CD14-positive monocyte (primary cell): ENCODE measurements around the gene NEBL. TPM values are rescaled to one million over a fixed set of nuclear protein-coding genes. Genes with fewer than 3 reads are reported as not detected.

ENCODE experiments used
- DNase-seq, 3 donors: peaks; one replicate each; pipeline ENCODE4 v3.0.0-alpha.2; 2011 to 2022
- H2AFZ ChIP-seq: 2 replicates; pipeline ENCODE4 v1.6.0; 2012; ENCODE audit warnings: mild to moderate bottlenecking, low read depth, low read length, inconsistent platforms; ENCODE audit not compliant: insufficient read depth, poor library complexity, severe bottlenecking
- H3K27ac ChIP-seq, 2 donors: 1 replicate in 1 of 2; 2 replicates in 1 of 2; pipeline ENCODE4 v1.5.1; 2012 to 2013; ENCODE audit warnings: low read length in 2 of 2, control low read depth in 1 of 2, inconsistent platforms in 1 of 2, low read depth in 1 of 2, mild to moderate bottlenecking in 1 of 2
- H3K27me3 ChIP-seq, 2 donors: one replicate each; pipeline versions ENCODE4 v1.6.0 to v1.6.1; 2011 to 2013; ENCODE audit warnings: low read length in 2 of 2; ENCODE audit not compliant: control insufficient read depth in 2 of 2, insufficient read depth in 2 of 2
- H3K36me3 ChIP-seq, 2 donors: replicated peaks in 1 of 2; 1 replicate in 1 of 2; 2 replicates in 1 of 2; pipeline versions ENCODE4 v1.5.1 to v1.6.1; 2012 to 2013; ENCODE audit warnings: low read length in 2 of 2, control low read depth in 1 of 2, inconsistent platforms in 1 of 2, mild to moderate bottlenecking in 1 of 2; ENCODE audit not compliant: insufficient read depth in 2 of 2, control insufficient read depth in 1 of 2
- H3K4me1 ChIP-seq, 2 donors: 1 replicate in 1 of 2; 2 replicates in 1 of 2; pipeline versions ENCODE4 v1.5.1 to v1.6.1; 2012 to 2013; ENCODE audit warnings: low read length in 2 of 2, control low read depth in 1 of 2, inconsistent platforms in 1 of 2, mild to moderate bottlenecking in 1 of 2, moderate library complexity in 1 of 2; ENCODE audit not compliant: insufficient read depth in 2 of 2, control insufficient read depth in 1 of 2
- H3K4me2 ChIP-seq: replicated peaks from 2 replicates; pipeline ENCODE3; 2012; ENCODE audit warnings: low read length, moderate library complexity, mild to moderate bottlenecking; ENCODE audit not compliant: poor library complexity, severe bottlenecking; ENCODE audit errors: extremely low read depth
- H3K4me3 ChIP-seq, 3 experiments: fragments of 200-600 bp in 1 of 3; sonication (generic) in 1 of 3; replicated peaks in 1 of 3; 1 replicate in 2 of 3; 2 replicates in 1 of 3; pipeline ENCODE4 v1.5.1; 2011 to 2013; ENCODE audit warnings: low read length in 3 of 3, mild to moderate bottlenecking in 3 of 3, control low read depth in 2 of 3, low read depth in 2 of 3, inconsistent platforms in 1 of 3, moderate library complexity in 1 of 3
- H3K79me2 ChIP-seq: 2 replicates; pipeline ENCODE4 v1.6.0; 2012; ENCODE audit warnings: mild to moderate bottlenecking, control low read depth, inconsistent platforms, low read length, moderate library complexity; ENCODE audit not compliant: insufficient read depth
- H3K9ac ChIP-seq: 2 replicates; pipeline ENCODE4 v1.6.0; 2017; ENCODE audit warnings: low read length, mild to moderate bottlenecking; ENCODE audit not compliant: insufficient read depth, poor library complexity, severe bottlenecking
- H3K9me3 ChIP-seq, 2 donors: replicated peaks in 1 of 2; 1 replicate in 1 of 2; 2 replicates in 1 of 2; pipeline versions ENCODE4 v1.5.1 to v1.6.1; 2012 to 2013; ENCODE audit warnings: low read length in 2 of 2, control low read depth in 1 of 2; ENCODE audit not compliant: control insufficient read depth in 1 of 2, insufficient read depth in 1 of 2
- H4K20me1 ChIP-seq: 2 replicates; pipeline ENCODE4 v1.6.0; 2012; ENCODE audit warnings: mild to moderate bottlenecking, low read length, control low read depth, moderate library complexity; ENCODE audit not compliant: insufficient read depth
- H3K27ac Mint-ChIP-seq, 7 donors: one replicate each; pipeline ENCODE4 v1.8.0; 2020; ENCODE audit warnings: mild to moderate bottlenecking in 7 of 7, mixed read lengths in 7 of 7, moderate library complexity in 6 of 7, inconsistent platforms in 2 of 7
- H3K27me3 Mint-ChIP-seq, 3 donors: one replicate each; pipeline ENCODE4 v1.8.0; 2021 to 2022; ENCODE audit warnings: low read depth in 3 of 3, mild to moderate bottlenecking in 3 of 3, mixed read lengths in 3 of 3, moderate library complexity in 3 of 3, inconsistent platforms in 1 of 3
- H3K36me3 Mint-ChIP-seq, 2 donors: one replicate each; pipeline ENCODE4 v1.8.0; 2020; ENCODE audit warnings: mixed read lengths in 2 of 2, inconsistent platforms in 1 of 2, mild to moderate bottlenecking in 1 of 2
- H3K4me1 Mint-ChIP-seq: one replicate; pipeline ENCODE4 v1.8.0; 2020; ENCODE audit warnings: mild to moderate bottlenecking, mixed read lengths
- H3K4me3 Mint-ChIP-seq, 2 donors: one replicate each; pipeline ENCODE4 v1.8.0; 2020; ENCODE audit warnings: mild to moderate bottlenecking in 2 of 2, mixed read lengths in 2 of 2, moderate library complexity in 1 of 2
- H3K9me3 Mint-ChIP-seq, 7 donors: one replicate each; pipeline ENCODE4 v1.8.0; 2020 to 2022; ENCODE audit warnings: mixed read lengths in 7 of 7, mild to moderate bottlenecking in 6 of 7, moderate library complexity in 6 of 7, inconsistent platforms in 2 of 7
- WGBS: methylation state at CpG from one replicate; pipeline ENCODE4 v1.1.5; 2013; ENCODE audit warnings: missing lambda C conversion rate; ENCODE audit not compliant: insufficient coverage; 5-methylcytosine and 5-hydroxymethylcytosine counted together
- intact Hi-C, 2 donors: fragments of 100-400 bp; cut with micrococcal nuclease; formaldehyde crosslinking; loops; one replicate each; pipeline versions ENCODE4 v1.15.0 to v1.15.1; 2023
- polyA plus RNA-seq, 3 donors: library from polyadenylated mRNA; depleted of rRNA in 1 of 3; unstranded in 2 of 3; stranded (reverse) in 1 of 3; fragments of 300-500 nt in 2 of 3; fragments of >200 nt in 1 of 3; fragmentation: Illumina TruSeq in 2 of 3; gene quantifications; 1 replicate in 2 of 3; 2 replicates in 1 of 3; pipeline ENCODE4 v1.2.3, GENCODE V29; 2012 to 2021
- TF ChIP-seq, protein P1 (sequence below): fragments of 200-600 bp; IDR thresholded peaks from one replicate; pipeline ENCODE4 v1.8.0; 2022; ENCODE audit warnings: antibody characterized with exemption, mild to moderate bottlenecking

NEBL gene
- polyA plus RNA-seq, 3 donors, result 9.7 TPM; not detected in 2

DNA sequence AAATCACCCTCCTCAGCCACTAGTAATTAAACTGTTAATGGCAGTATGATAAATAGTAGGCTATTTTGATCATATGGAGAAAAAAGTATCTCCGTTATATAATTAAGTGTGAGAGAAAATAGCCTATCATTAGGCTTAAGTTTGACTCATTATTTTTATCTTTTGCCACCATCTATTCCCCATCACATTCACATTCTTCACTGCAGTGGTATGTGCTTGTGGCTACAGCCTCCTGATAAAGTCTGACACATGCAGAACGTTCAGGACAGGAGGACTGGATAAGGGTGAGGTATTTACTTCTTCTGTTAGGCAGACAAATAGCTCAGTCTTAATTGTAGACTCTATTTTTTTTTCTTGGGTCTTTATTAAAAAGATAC lies 5.8 kb downstream of the NEBL start:
- Mint-ChIP-seq H3K36me3 (no peaks in the 10 kb centered on the region), H3K27ac (no peak overlapping the region), H3K9me3 (peaks cover 0 to 2% (median 0%) of the 10 kb centered on the region in 7 donors), H3K27me3 (peaks cover 3 to 4% (median 4%) of the 10 kb centered on the region in 3 donors), H3K4me1 (no peaks in the 10 kb centered on the region), H3K4me3 (no peak overlapping the region)
- H3K27me3 ChIP-seq, result no peaks in the 10 kb centered on the region
- no peak overlapping the region for H3K9ac ChIP-seq
- no peaks in the 10 kb centered on the region for H3K4me1 ChIP-seq
- H3K9me3 ChIP-seq, result no peaks in the 10 kb centered on the region
- H3K27ac ChIP-seq, result no peak overlapping the region
- H2AFZ ChIP-seq, result no peak overlapping the region
- H3K4me3 ChIP-seq, result no peak overlapping the region
- H3K4me2 ChIP-seq, result no peak overlapping the region
- H4K20me1 ChIP-seq, result no peaks in the 10 kb centered on the region
- intact Hi-C loops, result no loop called here
- H3K36me3 ChIP-seq, result no peaks in the 10 kb centered on the region
- TF ChIP-seq, protein P1, sequence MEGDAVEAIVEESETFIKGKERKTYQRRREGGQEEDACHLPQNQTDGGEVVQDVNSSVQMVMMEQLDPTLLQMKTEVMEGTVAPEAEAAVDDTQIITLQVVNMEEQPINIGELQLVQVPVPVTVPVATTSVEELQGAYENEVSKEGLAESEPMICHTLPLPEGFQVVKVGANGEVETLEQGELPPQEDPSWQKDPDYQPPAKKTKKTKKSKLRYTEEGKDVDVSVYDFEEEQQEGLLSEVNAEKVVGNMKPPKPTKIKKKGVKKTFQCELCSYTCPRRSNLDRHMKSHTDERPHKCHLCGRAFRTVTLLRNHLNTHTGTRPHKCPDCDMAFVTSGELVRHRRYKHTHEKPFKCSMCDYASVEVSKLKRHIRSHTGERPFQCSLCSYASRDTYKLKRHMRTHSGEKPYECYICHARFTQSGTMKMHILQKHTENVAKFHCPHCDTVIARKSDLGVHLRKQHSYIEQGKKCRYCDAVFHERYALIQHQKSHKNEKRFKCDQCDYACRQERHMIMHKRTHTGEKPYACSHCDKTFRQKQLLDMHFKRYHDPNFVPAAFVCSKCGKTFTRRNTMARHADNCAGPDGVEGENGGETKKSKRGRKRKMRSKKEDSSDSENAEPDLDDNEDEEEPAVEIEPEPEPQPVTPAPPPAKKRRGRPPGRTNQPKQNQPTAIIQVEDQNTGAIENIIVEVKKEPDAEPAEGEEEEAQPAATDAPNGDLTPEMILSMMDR, result no peak
- no peaks in the 10 kb centered on the region for H3K79me2 ChIP-seq
- no CpG with 5 or more reads among the region's 2 CpGs for WGBS
- no peak for DNase-seq

DNA sequence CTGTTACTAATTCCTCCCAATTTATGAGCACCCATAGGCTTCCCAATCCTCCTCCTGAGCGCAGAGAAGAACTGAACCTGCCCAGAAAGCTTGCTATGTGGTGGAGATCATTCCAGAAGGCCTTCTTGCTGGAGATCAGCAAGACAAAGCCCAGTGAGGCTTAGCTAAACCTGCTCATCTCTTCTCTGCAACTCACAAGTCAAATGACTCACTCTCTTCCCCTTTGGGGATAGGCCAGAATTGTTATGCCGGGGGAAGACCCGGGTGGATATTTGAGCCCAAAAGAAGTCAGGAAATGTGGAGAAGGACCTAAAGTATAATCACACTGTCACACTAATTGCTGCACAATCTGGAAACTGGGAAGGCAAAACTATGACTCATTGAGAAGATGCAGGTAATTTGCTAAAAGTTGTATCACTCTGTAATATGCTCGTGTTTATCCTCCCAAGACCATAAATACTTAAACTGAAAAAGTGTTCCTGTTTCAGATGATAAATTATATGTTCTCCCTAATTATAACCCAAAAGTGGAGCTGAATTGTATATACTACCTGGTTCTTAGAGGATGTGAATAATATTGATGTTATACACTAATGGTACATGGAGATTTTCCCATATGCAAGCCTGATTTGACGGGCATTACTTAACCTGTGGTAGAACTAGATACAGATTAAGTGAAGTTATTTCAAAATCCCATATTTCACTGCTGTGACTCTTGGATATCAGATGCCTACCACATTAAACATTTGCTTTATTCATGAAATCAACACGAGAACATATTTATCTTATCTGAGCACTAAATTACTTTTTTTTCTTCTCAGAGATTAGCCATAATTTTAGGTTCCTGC lies 6.4 kb downstream of the NEBL start:
- no peaks in the 10 kb centered on the region for H3K9me3 ChIP-seq
- H3K4me3 ChIP-seq, result no peak overlapping the region
- DNase-seq, result no peak
- TF ChIP-seq, protein P1, result no peak
- intact Hi-C loops, result no loop called here
- no peak overlapping the region for H3K27ac ChIP-seq
- Mint-ChIP-seq H3K4me3 (no peak overlapping the region), H3K4me1 (no peaks in the 10 kb centered on the region), H3K9me3 (peaks cover 0 to 2% (median 0%) of the 10 kb centered on the region in 7 donors), H3K27ac (no peak overlapping the region), H3K27me3 (peaks cover 4 to 6% (median 4%) of the 10 kb centered on the region in 3 donors), H3K36me3 (no peaks in the 10 kb centered on the region)
- H3K79me2 ChIP-seq, result no peaks in the 10 kb centered on the region
- no peak overlapping the region for H2AFZ ChIP-seq
- H3K27me3 ChIP-seq, result no peaks in the 10 kb centered on the region
- no peak overlapping the region for H3K9ac ChIP-seq
- no peaks in the 10 kb centered on the region for H4K20me1 ChIP-seq
- H3K4me1 ChIP-seq, result no peaks in the 10 kb centered on the region
- H3K36me3 ChIP-seq, result no peaks in the 10 kb centered on the region
- no CpG with 5 or more reads among the region's 6 CpGs for WGBS
- H3K4me2 ChIP-seq, result no peak overlapping the region
